IMR-90 (cell line): ENCODE data around the gene STX16. TPM values are rescaled to one million over a fixed set of nuclear protein-coding genes. Genes with fewer than 3 reads are reported as not detected.

Experiments
- ATAC-seq: fragments of 200-7000 bp; cut with Tn5 transposase; 2 replicates; pipeline ENCODE4 v1.9.1; 2020; ENCODE audit warnings: low read depth, mild to moderate bottlenecking, moderate library complexity
- BruUV-seq: library from RNA; stranded (reverse); fragments of 400-500 nt; replicated peaks from 2 replicates; lab custom pipeline; 2021; lab: Mats Ljungman, UMichigan
- CTCF ChIA-PET: fragments of 300-600 bp; formaldehyde crosslinking; extraction: SDS; loops from one replicate; lab custom pipeline; 2021; ENCODE audit warnings: antibody characterized with exemption; lab: Yijun Ruan, JAX
- POLR2A ChIA-PET: fragments of 300-600 bp; sonication (Branson Sonifier 250); formaldehyde crosslinking; loops from one replicate; lab custom pipeline; 2022; ENCODE audit warnings: antibody characterized with exemption; ENCODE audit not compliant: unreplicated experiment; lab: Charles Lee
- DNase-seq: peaks from one replicate; pipeline ENCODE4 v3.0.0; 2013
- H2AFZ ChIP-seq: replicated peaks from 2 replicates; pipeline ENCODE3; 2013; ENCODE audit warnings: low read length, mild to moderate bottlenecking; ENCODE audit not compliant: poor library complexity
- H2AK5ac ChIP-seq: 2 replicates; pipeline ENCODE4 v1.6.1; 2013; ENCODE audit warnings: low read depth, low read length, inconsistent platforms
- H2AK9ac ChIP-seq: replicated peaks from 2 replicates; pipeline ENCODE3; 2013; ENCODE audit warnings: mild to moderate bottlenecking, low read depth, low read length, moderate library complexity; ENCODE audit not compliant: poor library complexity
- H2BK120ac ChIP-seq: 2 replicates; pipeline ENCODE4 v1.6.1; 2013; ENCODE audit warnings: low read depth, low read length, inconsistent platforms
- H2BK15ac ChIP-seq: 3 replicates; pipeline ENCODE4 v1.6.1; 2013; ENCODE audit warnings: low read depth, low read length, inconsistent platforms
- H2BK20ac ChIP-seq: 2 replicates; pipeline ENCODE4 v1.6.1; 2013; ENCODE audit warnings: low read depth, mild to moderate bottlenecking, inconsistent platforms, low read length, moderate library complexity
- H2BK5ac ChIP-seq: 2 replicates; pipeline ENCODE4 v1.6.1; 2013; ENCODE audit warnings: mild to moderate bottlenecking, low read depth, low read length, inconsistent platforms; ENCODE audit not compliant: poor library complexity, severe bottlenecking
- H3K14ac ChIP-seq: replicated peaks from 2 replicates; pipeline ENCODE4 v1.6.1; 2013; ENCODE audit warnings: low read depth, low read length, inconsistent platforms
- H3K18ac ChIP-seq: 2 replicates; pipeline ENCODE4 v1.6.1; 2013; ENCODE audit warnings: low read depth, low read length, control low read depth
- H3K23ac ChIP-seq: 2 replicates; pipeline ENCODE4 v1.6.1; 2013; ENCODE audit warnings: low read depth, low read length, inconsistent platforms
- H3K27ac ChIP-seq: 2 replicates; pipeline ENCODE4 v1.5.1; 2013; ENCODE audit warnings: mild to moderate bottlenecking, control low read depth, low read length; ENCODE audit not compliant: insufficient read depth
- H3K27me3 ChIP-seq: 2 replicates; pipeline ENCODE4 v1.6.1; 2013; ENCODE audit warnings: low read length; ENCODE audit not compliant: control insufficient read depth, insufficient read depth
- H3K36me3 ChIP-seq: 2 replicates; pipeline ENCODE4 v1.6.1; 2013; ENCODE audit warnings: low read length, mixed read lengths; ENCODE audit not compliant: control insufficient read depth, insufficient read depth
- H3K4ac ChIP-seq: 2 replicates; pipeline ENCODE4 v1.6.1; 2013; ENCODE audit warnings: low read depth, low read length, inconsistent platforms
- H3K4me1 ChIP-seq: 2 replicates; pipeline ENCODE4 v1.6.1; 2013; ENCODE audit warnings: low read length, mixed read lengths; ENCODE audit not compliant: control insufficient read depth, insufficient read depth
- H3K4me2 ChIP-seq: 2 replicates; pipeline ENCODE4 v1.6.1; 2013; ENCODE audit warnings: low read depth, mild to moderate bottlenecking, control low read depth, low read length, moderate library complexity
- H3K4me3 ChIP-seq: 2 replicates; pipeline ENCODE4 v1.5.1; 2013; ENCODE audit warnings: low read depth, mild to moderate bottlenecking, control low read depth, low read length, moderate library complexity; ENCODE audit not compliant: insufficient read depth
- H3K56ac ChIP-seq: 2 replicates; pipeline ENCODE4 v1.6.1; 2013; ENCODE audit warnings: low read length, inconsistent platforms; ENCODE audit not compliant: insufficient read depth; ENCODE audit errors: extremely low read depth
- H3K79me1 ChIP-seq, 2 experiments: 2 replicates each; pipeline ENCODE4 v1.6.1; 2013; ENCODE audit warnings: low read length in 2 of 2, inconsistent platforms in 1 of 2, low read depth in 1 of 2
- H3K9ac ChIP-seq: 2 replicates; pipeline ENCODE4 v1.6.1; 2013; ENCODE audit warnings: low read depth, low read length, control low read depth
- H3K9me1 ChIP-seq: 2 replicates; pipeline ENCODE4 v1.6.1; 2013; ENCODE audit warnings: low read length, inconsistent platforms; ENCODE audit not compliant: insufficient read depth
- H3K9me3 ChIP-seq: 2 replicates; pipeline ENCODE4 v1.6.1; 2013; ENCODE audit warnings: low read length; ENCODE audit not compliant: control insufficient read depth, insufficient read depth
- H4K20me1 ChIP-seq: 2 replicates; pipeline ENCODE4 v1.6.1; 2013; ENCODE audit warnings: low read length, inconsistent platforms; ENCODE audit not compliant: insufficient read depth
- H4K5ac ChIP-seq: 2 replicates; pipeline ENCODE4 v1.6.1; 2013; ENCODE audit warnings: mild to moderate bottlenecking, low read depth, low read length, control low read depth
- H4K8ac ChIP-seq, 2 experiments: 2 replicates each; pipeline ENCODE4 v1.6.1; 2013; ENCODE audit warnings: low read depth in 2 of 2, low read length in 2 of 2, control low read depth in 1 of 2, inconsistent platforms in 1 of 2
- H4K91ac ChIP-seq: 2 replicates; pipeline ENCODE4 v1.6.1; 2013; ENCODE audit warnings: low read depth, low read length, inconsistent platforms; ENCODE audit not compliant: insufficient read depth
- BHLHE40 ChIP-seq: fragments of 150-350 bp; IDR thresholded peaks from 2 replicates; pipeline ENCODE4 v1.6.1; 2016; ENCODE audit warnings: mild to moderate bottlenecking, low read depth, low read length
- CEBPB ChIP-seq: IDR thresholded peaks from 2 replicates; pipeline ENCODE4 v1.6.1; 2012; ENCODE audit warnings: low read depth, low read length, improper control_type of control experiment
- CHD1 ChIP-seq: IDR thresholded peaks from 2 replicates; pipeline ENCODE4 v1.6.1; 2012; ENCODE audit warnings: low read depth, low read length, improper control_type of control experiment
- FOS ChIP-seq: fragments of 150-350 bp; IDR thresholded peaks from 2 replicates; pipeline ENCODE4 v1.6.1; 2016; ENCODE audit warnings: low read depth, low read length
- MAZ ChIP-seq: IDR thresholded peaks from 2 replicates; pipeline ENCODE4 v1.6.1; 2012; ENCODE audit warnings: low read depth, mild to moderate bottlenecking, low read length, improper control_type of control experiment, moderate library complexity, borderline replicate concordance
- MXI1 ChIP-seq: IDR thresholded peaks from 2 replicates; pipeline ENCODE4 v1.6.1; 2012; ENCODE audit warnings: low read depth, mild to moderate bottlenecking, low read length, moderate library complexity, borderline replicate concordance
- POLR2A ChIP-seq: IDR thresholded peaks from 2 replicates; pipeline ENCODE4 v1.6.1; 2012; ENCODE audit warnings: mild to moderate bottlenecking, low read depth, low read length
- RAD21 ChIP-seq: IDR thresholded peaks from 2 replicates; pipeline ENCODE4 v1.6.1; 2012; ENCODE audit warnings: low read length, improper control_type of control experiment
- RCOR1 ChIP-seq: IDR thresholded peaks from 2 replicates; pipeline ENCODE4 v1.6.1; 2012; ENCODE audit warnings: mild to moderate bottlenecking, low read length, improper control_type of control experiment; ENCODE audit not compliant: insufficient replicate concordance
- RFX5 ChIP-seq: IDR thresholded peaks from 2 replicates; pipeline ENCODE4 v1.8.0; 2012; ENCODE audit warnings: low read depth, mild to moderate bottlenecking, low read length, moderate library complexity
- WGBS, 2 experiments: methylation state at CpG; one replicate each; pipeline versions ENCODE4 v1.1.5 to v1.1.7; 2013; ENCODE audit warnings: missing lambda C conversion rate in 2 of 2; ENCODE audit not compliant: insufficient read length in 1 of 2; ENCODE audit errors: extremely low coverage in 2 of 2; 5-methylcytosine and 5-hydroxymethylcytosine counted together
- dilution Hi-C: fragments of 300-500 bp; cut with HindIII; formaldehyde crosslinking; loops from one replicate; pipeline ENCODE4 v1.14.3; 2018; ENCODE audit warnings: low sequenced_read_pairs; ENCODE audit not compliant: unreplicated experiment
- in situ Hi-C: fragments of 300-500 bp; cut with MboI; formaldehyde crosslinking; loops from 3 replicates; pipeline ENCODE4 v1.14.3; 2019; ENCODE audit warnings: low sequenced_read_pairs, inconsistent platforms, mixed read lengths
- intact Hi-C: fragments of 100-400 bp; cut with micrococcal nuclease; formaldehyde crosslinking; loops from 2 replicates; pipeline ENCODE4 v1.10.0; 2022
- polyA plus RNA-seq, 3 experiments: library from polyadenylated mRNA; depleted of rRNA; stranded (reverse); fragments of >200 nt; gene quantifications; 2 replicates each; pipeline ENCODE4 v1.2.3, GENCODE V29; 2012; ENCODE audit warnings: low replicate concordance in 1 of 3
- total RNA-seq: library from RNA; depleted of rRNA; stranded (reverse); fragments of >200 nt; gene quantifications from 2 replicates; pipeline ENCODE4 v1.2.3, GENCODE V29; 2012
- TF ChIP-seq, protein P1 (sequence below): fragments of 150-350 bp; IDR thresholded peaks from 2 replicates; pipeline ENCODE4 v1.6.1; 2016; ENCODE audit warnings: low read depth, mild to moderate bottlenecking, low read length, moderate library complexity, borderline replicate concordance
- TF ChIP-seq, protein P2 (sequence below): fragments of 150-350 bp; IDR thresholded peaks from 2 replicates; pipeline ENCODE4 v1.6.1; 2017; ENCODE audit warnings: mild to moderate bottlenecking, antibody characterized with exemption, low read length, low read depth

The STX16 gene
- total and polyA plus RNA-seq, 2 of the 4 experiments (the other 2 are of a cell fraction): 26.9 to 58.2 TPM

DNA sequence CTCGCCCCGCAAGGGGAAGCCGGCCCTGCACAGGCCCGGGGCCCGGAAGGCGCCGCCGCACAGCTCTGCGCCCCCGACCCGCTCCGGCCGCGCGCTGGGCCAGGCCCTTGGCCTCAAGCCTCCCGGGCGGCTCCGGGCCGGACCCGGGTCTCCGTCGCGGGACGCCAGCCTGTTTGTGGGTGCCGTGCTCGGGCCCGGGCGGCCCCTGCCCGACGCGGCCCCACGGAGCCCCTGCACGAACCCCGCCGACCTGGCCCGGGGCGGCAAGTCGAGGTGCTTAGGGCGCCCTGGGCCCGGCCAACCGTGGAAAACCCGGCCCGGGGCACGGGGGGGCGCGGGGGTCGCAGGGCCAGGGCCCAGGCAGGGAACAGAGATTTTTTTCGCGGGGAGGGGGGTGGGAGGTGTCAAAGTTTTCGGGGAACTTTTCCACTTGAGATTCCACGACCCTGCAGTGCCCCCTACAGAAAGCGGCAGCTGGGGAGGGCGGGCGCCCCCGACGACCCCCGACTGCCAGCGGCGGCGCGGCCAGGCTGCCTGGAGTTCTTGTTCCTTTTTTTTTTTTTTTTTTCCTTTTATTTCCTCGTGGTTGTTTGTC lies 805 bp upstream of the STX16 start:
- dilution Hi-C loops: loop anchor here (25.0 kb wide), 1 partner anchor 413 kb away; the partner anchor contains the start of gene ANKRD60
- ATAC-seq: peak; percentile 8
- peak overlapping the region; percentile 14; the same call in 1 of the 2 replicates for H3K9ac ChIP-seq

More for the DNA sequence above, 805 bp upstream of the STX16 start:
- Histone ChIP-seq H2BK120ac (no peak overlapping the region; the same call in 1 of the 2 replicates), H2AFZ (peak overlapping the region; percentile 99), H3K27ac (peak overlapping the region; percentile 90), H2AK5ac (no peak overlapping the region), H2AK9ac (peak overlapping the region; percentile 45), H3K23ac (no peak overlapping the region), H2BK5ac (peak overlapping the region; percentile 31), H3K4me1 (peaks cover 7% of the 10 kb centered on the region), H3K27me3 (no peaks in the 10 kb centered on the region), H3K9me3 (no peaks in the 10 kb centered on the region), H3K36me3 (no peaks in the 10 kb centered on the region), H3K14ac (no peak overlapping the region), H3K18ac (no peak overlapping the region; the same call in 1 of the 2 replicates), H3K9me1 (no peaks in the 10 kb centered on the region), H2BK15ac (no peak overlapping the region), H3K4me2 (peak overlapping the region; percentile 47), H3K79me1 (peaks cover 8 to 22% of the 10 kb centered on the region in 2 experiments), H4K5ac (peak overlapping the region; percentile 52), H3K56ac (no peak overlapping the region), H4K91ac (peak overlapping the region; percentile 49; the same call in 1 of the 2 replicates), H3K4ac (peak overlapping the region; percentile 71; the same call in 1 of the 2 replicates), H4K8ac (peak overlapping the region; percentile 70 to 76; a peak in 3 of 4 replicates), H4K20me1 (peaks cover under 1% of the 10 kb centered on the region; the same call in 1 of the 2 replicates), H2BK20ac (no peak overlapping the region), H3K4me3 (peak overlapping the region; percentile 78; the same call in 1 of the 2 replicates)
- POLR2A ChIA-PET: interaction anchor here (0.6 kb wide), 1 partner anchor 835 kb away, joined by 3 read pairs; no protein-coding TSS in a partner anchor
- intact Hi-C loops: loop anchor here (2.0 to 10.0 kb wide), 6 partner anchors 78 to 572 kb away; partner anchors contain the start of gene APCDD1L
- no peak for DNase-seq
- WGBS, 2 experiments: 14% methylated on average over 37 of the region's 62 CpGs; no CpG with 5 or more reads in 1 of the 2 experiments
- in situ Hi-C loops: loop anchor here (10.0 kb wide), 1 partner anchor 415 kb away; no protein-coding TSS in a partner anchor
- no TSS peak for BruUV-seq
- CTCF ChIA-PET: interaction anchor here (0.6 to 1.1 kb wide), 5 partner anchors 26 to 169 kb away, joined by 3 to 4 read pairs (median 3); no protein-coding TSS in a partner anchor
- TF ChIP-seq RAD21 (no peak), CHD1 (no peak), FOS (no peak), POLR2A (no peak), BHLHE40 (no peak), RFX5 (no peak), CEBPB (no peak), MXI1 (no peak), MAZ (no peak), RCOR1 (no peak)
- TF ChIP-seq, protein P1, sequence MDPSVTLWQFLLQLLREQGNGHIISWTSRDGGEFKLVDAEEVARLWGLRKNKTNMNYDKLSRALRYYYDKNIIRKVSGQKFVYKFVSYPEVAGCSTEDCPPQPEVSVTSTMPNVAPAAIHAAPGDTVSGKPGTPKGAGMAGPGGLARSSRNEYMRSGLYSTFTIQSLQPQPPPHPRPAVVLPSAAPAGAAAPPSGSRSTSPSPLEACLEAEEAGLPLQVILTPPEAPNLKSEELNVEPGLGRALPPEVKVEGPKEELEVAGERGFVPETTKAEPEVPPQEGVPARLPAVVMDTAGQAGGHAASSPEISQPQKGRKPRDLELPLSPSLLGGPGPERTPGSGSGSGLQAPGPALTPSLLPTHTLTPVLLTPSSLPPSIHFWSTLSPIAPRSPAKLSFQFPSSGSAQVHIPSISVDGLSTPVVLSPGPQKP: no peak
- TF ChIP-seq, protein P2, sequence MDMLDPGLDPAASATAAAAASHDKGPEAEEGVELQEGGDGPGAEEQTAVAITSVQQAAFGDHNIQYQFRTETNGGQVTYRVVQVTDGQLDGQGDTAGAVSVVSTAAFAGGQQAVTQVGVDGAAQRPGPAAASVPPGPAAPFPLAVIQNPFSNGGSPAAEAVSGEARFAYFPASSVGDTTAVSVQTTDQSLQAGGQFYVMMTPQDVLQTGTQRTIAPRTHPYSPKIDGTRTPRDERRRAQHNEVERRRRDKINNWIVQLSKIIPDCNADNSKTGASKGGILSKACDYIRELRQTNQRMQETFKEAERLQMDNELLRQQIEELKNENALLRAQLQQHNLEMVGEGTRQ: no peak
